AG10803 (cell line): Measurements from ENCODE around the gene C11orf91.

Experiments
- DNase-seq: peaks from one replicate; pipeline ENCODE4 v3.0.0; 2010; ENCODE audit warnings: low read depth
- H3K4me3 ChIP-seq: 2 replicates; pipeline ENCODE4 v1.5.1; 2011; ENCODE audit warnings: mild to moderate bottlenecking, low read length, control low read depth
- TF ChIP-seq, protein P1 (sequence below): conservative IDR thresholded peaks from 2 replicates; pipeline ENCODE4 v1.5.1; 2011; ENCODE audit warnings: mild to moderate bottlenecking, low read length, control low read depth, inconsistent platforms

Gene C11orf91

DNA sequence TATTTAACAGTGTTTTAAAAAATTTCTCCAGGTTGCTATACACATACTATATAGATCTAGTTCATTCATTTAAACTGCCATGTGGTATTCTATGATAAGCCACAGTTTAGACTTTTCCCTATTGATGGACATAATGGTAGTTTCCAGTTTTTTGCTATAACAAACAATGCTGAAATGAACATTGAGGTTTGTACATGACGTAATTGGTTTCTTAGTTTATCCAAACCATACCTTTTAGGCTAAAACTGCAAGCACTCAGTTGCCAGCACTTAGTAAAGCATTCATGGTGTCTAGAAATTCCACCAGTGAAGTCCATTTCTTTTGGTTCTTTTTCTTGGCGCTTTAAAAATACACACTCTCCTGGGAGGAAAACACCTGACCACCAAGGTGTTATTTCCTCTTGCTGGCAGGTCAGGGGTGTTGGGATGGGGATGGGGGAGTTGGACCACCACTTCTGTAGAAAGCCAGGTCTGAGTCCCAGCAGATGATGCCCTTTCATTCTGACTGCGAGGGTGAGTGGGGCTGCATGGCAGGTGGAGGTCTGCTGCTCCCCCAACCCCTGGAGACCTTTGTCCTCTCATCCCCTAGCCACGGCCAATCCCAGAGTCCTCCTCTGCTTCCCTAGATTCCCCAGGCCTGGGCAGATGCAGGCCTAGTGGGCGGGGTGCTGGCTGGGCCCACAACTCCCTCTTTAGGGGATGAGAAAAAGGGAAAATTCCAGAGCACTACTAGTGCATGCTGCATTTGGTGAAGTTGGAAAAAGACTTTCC lies 41.1 kb downstream of the C11orf91 start:
- TF ChIP-seq, protein P1, sequence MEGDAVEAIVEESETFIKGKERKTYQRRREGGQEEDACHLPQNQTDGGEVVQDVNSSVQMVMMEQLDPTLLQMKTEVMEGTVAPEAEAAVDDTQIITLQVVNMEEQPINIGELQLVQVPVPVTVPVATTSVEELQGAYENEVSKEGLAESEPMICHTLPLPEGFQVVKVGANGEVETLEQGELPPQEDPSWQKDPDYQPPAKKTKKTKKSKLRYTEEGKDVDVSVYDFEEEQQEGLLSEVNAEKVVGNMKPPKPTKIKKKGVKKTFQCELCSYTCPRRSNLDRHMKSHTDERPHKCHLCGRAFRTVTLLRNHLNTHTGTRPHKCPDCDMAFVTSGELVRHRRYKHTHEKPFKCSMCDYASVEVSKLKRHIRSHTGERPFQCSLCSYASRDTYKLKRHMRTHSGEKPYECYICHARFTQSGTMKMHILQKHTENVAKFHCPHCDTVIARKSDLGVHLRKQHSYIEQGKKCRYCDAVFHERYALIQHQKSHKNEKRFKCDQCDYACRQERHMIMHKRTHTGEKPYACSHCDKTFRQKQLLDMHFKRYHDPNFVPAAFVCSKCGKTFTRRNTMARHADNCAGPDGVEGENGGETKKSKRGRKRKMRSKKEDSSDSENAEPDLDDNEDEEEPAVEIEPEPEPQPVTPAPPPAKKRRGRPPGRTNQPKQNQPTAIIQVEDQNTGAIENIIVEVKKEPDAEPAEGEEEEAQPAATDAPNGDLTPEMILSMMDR, result no peak
- no peak for DNase-seq

DNA sequence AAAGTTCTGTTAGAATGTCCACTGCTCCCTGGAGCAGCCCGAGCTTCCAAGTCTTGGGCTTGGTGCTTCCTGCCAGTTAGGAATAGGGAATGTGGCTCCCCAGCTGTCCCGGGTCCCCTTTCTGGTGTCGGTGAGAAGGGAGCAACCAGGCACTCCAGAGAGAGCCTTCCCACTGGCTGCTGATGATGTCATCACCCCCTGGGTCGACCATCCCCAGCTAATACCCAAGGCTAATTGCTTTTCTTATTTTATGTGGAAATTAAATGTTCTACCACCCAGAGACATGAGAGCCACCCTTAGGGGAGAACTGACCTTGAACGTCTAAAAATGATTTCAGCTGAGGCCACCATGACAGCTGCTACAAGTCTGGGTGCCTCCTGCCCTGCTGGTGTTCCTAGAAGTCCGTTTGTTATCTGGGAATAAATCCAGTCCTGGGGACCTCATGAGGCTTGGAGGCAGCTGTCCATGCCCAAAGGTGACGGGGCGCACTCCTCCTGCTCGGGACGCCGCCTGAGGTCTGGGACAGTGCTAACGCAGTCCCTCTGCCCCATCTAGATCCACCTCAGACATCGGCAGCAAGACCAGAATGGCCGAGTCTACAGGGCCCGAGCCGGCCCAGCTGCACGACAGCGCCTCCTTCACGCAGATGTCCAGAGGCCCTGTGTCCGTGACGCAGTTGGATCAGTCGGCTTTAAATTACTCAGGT lies 42.3 kb downstream of the C11orf91 start:
- DNase-seq, result no peak
- H3K4me3 ChIP-seq, result no peak overlapping the region
- TF ChIP-seq, protein P1, result no peak

More for the DNA sequence above, 41.1 kb downstream of the C11orf91 start:
- no peak overlapping the region for H3K4me3 ChIP-seq

DNA sequence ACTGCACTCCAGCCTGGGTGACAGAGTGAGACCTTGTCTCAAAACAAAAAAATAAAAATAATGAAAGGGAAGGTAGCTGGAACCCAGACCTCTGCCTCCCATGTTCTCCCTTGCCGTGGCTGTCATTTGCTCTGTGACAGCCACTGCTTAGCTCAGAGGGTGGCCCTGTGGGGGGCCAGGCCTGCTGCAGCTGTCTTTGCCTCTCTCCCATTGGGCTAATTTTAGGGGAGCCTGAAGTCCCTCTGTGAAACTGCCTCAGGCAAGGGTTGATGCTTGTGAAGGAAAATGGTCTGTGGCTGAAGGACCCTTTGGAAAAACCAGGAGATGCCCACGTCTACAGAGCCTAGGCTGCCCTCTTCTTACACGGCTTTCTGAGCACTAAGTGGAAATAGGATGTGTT lies 42.9 kb downstream of the C11orf91 start:
- TF ChIP-seq, protein P1, result no peak
- no peak for DNase-seq
- no peak overlapping the region for H3K4me3 ChIP-seq

DNA sequence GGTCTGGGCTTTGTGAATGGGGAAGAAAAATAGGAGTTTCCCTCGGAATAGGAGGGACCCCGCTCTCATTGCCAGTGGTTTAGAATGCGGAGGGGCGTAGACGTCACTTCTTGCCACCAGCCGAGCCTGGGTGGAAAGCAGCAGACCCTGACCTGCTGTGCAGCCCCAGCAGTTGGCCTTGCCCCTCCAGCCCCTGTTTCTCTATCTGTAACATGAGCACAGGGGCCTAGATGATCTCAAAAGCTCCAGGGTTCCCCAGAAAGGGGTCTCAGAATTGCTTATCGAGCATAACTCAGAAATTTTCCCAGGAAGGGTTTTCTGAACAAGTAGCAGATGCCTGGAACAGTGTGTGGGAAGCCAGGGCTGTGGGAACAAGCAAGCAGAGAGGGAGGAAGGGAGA lies 43.9 kb downstream of the C11orf91 start:
- DNase-seq, result no peak
- H3K4me3 ChIP-seq, result no peak overlapping the region
- TF ChIP-seq, protein P1, result no peak

DNA sequence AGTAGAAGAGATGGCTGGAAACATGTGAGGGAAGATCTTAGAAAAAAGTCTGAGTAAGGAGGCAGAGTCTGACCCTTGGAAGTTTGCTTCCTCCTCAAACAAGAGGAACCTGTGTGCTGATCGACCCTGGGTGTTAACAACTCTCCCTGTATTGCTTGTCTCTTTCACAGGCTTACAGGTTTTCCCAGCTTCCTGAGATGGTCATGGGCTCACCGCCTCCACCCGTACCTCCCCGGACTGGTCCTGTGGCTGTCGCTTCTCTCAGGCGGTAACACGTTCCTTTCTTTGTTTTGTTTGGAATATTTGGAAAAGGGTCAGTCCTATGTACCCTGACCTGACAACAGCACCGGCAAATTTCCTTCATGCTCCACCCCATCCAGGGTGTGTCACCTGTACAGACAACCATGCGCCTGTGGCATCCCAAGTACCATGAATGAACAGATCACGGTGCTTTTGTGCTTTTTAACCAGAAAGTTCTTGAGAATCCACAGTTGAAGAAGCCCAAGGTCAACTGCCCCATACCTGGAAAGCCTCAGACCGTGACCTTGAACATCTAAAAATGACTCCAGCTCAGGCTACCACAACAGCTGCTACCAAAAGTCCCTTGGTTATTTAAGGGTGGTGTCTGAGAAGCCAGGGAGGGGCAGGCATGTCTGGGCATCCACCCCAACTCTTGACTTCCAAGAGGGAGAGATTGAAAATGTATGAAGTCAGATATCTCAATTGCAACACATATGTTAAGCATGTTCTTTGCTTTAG lies 44.6 kb downstream of the C11orf91 start:
- DNase-seq, result no peak
- TF ChIP-seq, protein P1, result no peak
- H3K4me3 ChIP-seq, result no peak overlapping the region

DNA sequence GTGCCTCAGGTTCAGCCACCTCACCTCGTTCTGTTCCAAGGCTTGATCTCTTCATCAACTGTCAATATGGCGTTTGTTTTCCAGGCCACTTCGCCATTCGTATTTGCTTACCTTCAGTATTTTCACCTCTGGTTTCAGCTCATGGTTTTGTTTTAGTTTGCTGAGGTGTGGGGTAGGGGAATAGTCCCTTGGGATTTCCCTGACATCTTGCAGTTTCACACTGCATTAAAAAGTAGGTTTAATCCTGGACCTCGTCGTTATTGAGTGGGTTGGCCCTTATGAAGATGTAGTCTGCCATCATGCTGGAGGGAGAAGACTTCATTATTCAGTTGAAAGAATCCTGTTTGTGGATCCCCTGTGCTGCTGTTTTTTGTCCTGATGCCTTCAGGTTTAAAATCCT lies 46.0 kb downstream of the C11orf91 start:
- TF ChIP-seq, protein P1, result no peak
- DNase-seq, result no peak
- H3K4me3 ChIP-seq, result no peak overlapping the region
